Stomach smooth muscle (tissue), 2 donors: ENCODE results near the gene SNX33.

ENCODE experiments used
- H3K27ac ChIP-seq: one replicate; pipeline ENCODE4 v1.7.0; 2013; ENCODE audit warnings: mild to moderate bottlenecking, low read length, inconsistent platforms
- H3K27me3 ChIP-seq, 2 donors: one replicate each; pipeline ENCODE4 v1.7.0; 2013; ENCODE audit warnings: low read length in 2 of 2; ENCODE audit not compliant: insufficient read depth in 2 of 2, control insufficient read depth in 1 of 2
- H3K36me3 ChIP-seq, 2 donors: one replicate each; pipeline ENCODE4 v1.7.0; 2013; ENCODE audit warnings: low read length in 2 of 2; ENCODE audit not compliant: control insufficient read depth in 2 of 2, insufficient read depth in 2 of 2
- H3K4me1 ChIP-seq: one replicate; pipeline ENCODE4 v1.7.0; 2013; ENCODE audit warnings: low read length; ENCODE audit not compliant: control insufficient read depth, insufficient read depth
- H3K4me3 ChIP-seq, 2 donors: one replicate each; pipeline ENCODE4 v1.7.0; 2013; ENCODE audit warnings: low read length in 2 of 2
- H3K9ac ChIP-seq, 2 donors: one replicate each; pipeline ENCODE4 v1.7.0; 2013; ENCODE audit warnings: low read length in 2 of 2, mild to moderate bottlenecking in 1 of 2
- H3K9me3 ChIP-seq, 2 donors: one replicate each; pipeline ENCODE4 v1.7.0; 2013; ENCODE audit warnings: low read length in 2 of 2; ENCODE audit not compliant: control insufficient read depth in 2 of 2
- donor health status: healthy.
- donor health status: Pancreatic carcinoma.

Gene SNX33

DNA sequence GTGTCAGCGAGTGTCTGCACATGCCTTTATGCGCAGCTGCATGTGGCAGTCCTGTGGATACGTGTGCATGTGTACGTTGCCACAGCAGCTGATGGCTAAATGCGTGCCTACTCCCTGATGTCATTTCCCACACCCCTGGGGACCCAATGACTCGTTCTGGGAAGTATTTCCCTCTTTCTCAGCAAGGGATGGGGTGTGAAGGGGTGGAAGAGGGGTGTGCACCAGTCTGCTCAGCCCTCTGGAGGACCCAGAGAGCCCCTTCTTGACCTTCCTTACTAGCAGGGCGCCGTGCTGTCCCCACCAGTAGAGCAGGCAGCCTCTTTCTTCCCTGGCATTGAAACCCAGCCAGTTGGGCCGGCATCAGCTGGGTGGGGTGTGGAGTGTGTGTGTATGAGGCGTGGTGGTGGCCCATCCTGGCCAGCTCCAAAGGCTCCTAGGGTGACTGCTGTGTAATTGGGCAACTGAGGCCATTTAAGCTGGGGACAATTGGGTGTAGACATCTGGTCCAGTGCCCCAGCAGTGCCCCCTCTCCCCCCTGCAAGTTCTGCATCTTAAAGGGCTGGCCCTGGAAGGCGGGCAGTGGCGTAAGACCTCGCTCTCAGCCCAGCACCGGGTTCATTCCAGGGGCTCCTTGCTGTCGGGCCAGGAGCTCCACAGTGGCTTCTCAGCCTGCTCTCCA is 19.2 kb downstream of the SNX33 start:
- Histone ChIP-seq H3K9me3 (no peaks in the 10 kb centered on the region), H3K27me3 (no peaks in the 10 kb centered on the region), H3K9ac (peak overlapping the region in 1 of 2 donors; percentile 36), H3K4me3 (no peak overlapping the region), H3K36me3 (peaks cover 0 to 3% of the 10 kb centered on the region in 2 donors), H3K27ac (peak overlapping the region; percentile 46), H3K4me1 (peaks cover 31% of the 10 kb centered on the region)

DNA sequence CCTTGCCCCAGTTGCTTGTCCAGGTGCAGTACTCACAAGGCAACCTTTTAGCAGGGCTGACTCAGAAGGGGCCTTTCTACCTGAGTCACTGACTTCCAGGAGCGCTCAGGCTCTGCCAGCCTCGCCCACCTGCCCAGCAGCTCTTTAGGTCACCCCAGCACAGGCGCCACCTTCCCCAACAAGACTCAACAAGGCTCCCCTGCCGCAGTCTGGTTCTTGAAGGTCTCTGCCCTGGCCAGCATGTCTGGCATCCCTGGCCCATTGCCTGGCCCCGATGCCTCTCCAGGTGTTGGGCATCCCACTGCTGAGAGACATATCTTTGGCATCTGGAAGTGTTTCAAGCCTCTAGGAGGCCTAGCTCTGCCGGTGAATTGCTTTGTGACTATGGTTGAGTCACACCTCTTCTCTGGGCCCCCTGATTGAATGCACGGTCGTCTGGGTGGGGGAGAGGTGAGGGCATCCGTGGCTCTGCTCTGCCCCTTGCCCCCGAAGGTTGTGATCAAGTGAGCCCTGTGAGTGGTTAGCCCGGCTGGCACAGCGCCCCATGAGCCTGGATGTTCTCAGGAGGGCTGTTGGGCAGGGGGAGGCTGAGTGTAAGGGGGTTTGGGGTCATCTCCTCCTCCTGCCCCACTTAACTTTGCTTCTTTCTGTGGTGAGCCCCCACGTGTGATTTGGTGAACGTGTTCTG is 21.6 kb downstream of the SNX33 start:
- Histone ChIP-seq H3K27ac (no peak overlapping the region), H3K9me3 (no peaks in the 10 kb centered on the region), H3K9ac (no peak overlapping the region), H3K4me1 (peaks cover 48% of the 10 kb centered on the region), H3K4me3 (no peak overlapping the region), H3K27me3 (no peaks in the 10 kb centered on the region), H3K36me3 (no peaks in the 10 kb centered on the region)

DNA sequence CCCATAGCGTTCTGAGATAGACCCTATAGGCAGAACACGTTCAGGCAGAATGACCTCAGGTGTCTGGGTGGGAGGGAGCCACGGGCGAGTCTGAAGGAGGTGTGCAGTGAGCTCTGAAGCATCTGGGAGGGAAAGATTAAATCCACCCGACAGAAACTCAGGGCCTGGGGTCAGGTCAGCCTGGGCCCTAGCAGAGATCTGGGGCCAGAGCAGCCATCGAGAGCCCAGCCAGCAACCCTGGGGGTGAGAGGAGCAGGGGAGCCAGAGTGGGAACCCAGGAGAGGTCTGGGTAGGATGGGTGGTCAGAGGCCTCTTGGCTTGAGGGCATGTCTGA is 22.1 kb downstream of the SNX33 start:
- no peaks in the 10 kb centered on the region for H3K27me3 ChIP-seq
- no peak overlapping the region for H3K27ac ChIP-seq
- H3K4me1 ChIP-seq, result peaks cover 52% of the 10 kb centered on the region
- H3K36me3 ChIP-seq, result no peaks in the 10 kb centered on the region
- H3K9me3 ChIP-seq, result no peaks in the 10 kb centered on the region
- H3K4me3 ChIP-seq, result no peak overlapping the region
- no peak overlapping the region for H3K9ac ChIP-seq

DNA sequence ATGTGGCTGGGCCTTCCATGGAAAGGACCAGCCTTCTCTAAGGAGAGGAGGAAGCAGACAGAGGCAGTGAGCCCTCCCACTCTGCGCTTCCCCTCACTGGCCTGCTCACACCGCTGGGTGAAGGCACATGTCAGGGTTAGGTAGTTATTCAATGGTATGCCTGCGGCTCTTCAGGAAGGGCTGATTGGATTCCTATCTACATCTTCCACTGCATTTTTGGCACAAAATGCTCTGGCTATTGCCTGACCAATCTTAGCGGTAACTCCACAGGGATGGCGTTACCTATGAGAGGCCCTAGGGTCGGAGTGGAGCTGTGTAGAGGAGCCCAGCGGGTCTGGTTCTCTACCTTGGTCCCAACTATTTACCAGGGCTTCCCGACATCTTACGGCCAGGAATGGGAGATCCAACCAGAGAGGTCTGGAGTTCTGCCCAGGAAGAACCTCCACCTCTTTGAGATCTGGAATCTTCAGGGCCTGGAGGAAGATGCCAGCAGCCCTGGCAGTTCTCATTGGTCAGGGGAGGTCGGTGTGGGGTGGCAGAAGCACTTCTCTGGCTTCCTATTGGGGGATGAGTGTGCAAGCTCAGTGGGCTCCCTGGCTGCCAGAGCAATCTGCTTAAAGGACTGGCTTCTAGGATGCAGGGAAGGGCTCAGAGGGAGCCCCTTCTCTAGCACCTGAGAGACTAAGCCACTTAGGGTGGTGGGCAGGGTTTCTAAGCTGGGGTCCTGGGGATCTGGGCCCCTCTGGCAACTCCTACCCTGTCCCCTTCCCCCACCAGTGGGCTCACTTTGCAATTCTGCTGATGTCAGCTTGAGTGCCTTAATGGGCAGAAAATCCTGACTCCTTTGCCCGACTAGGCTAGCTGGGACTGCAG is 24.3 kb downstream of the SNX33 start:
- H3K27me3 ChIP-seq, result no peaks in the 10 kb centered on the region
- H3K4me1 ChIP-seq, result peaks cover 52% of the 10 kb centered on the region
- peaks cover 8 to 12% of the 10 kb centered on the region in 2 donors for H3K36me3 ChIP-seq
- peak overlapping the region; percentile 88 for H3K27ac ChIP-seq
- peak overlapping the region in 1 of 2 donors; percentile 60 for H3K4me3 ChIP-seq
- no peaks in the 10 kb centered on the region for H3K9me3 ChIP-seq
- H3K9ac ChIP-seq, result peak overlapping the region in 1 of 2 donors; percentile 29

DNA sequence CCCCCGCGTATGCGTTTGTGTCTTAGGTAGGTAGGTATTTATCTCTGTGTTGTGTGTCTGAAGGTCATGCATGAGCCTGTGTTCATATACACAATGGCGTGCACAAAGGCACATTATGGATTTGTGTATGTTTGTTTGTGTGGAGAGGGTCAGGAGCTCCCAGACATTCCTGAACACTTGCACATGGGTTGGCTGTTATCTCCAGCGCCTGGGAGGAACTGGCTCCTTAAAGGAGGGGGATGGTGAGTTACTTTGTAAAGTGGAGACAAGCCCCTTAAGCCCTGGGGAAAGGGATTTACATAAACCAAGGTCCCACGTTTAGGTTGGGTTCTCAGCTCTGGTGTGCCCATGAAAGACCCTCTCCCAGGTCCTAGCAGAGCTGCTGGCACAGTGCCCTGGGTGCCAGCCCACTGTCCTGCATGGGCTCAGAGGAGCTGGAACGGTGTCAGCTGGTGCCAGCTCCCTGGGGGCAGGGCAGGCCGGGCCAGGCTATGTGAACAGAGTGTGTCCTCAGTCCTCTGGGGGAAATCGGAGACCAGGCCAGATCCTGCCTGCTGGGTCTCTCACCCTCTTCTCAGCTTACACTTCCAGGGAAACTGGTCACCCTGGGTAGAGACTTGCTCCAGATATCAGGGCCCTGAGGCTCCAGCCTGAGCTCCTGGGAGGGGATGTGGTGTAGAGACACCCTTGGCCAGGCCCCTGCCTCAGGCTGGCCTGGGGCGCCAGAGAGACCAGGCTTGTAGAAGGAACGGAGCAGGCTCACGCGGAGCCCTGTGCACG is 25.1 kb downstream of the SNX33 start:
- peaks cover 13 to 15% of the 10 kb centered on the region in 2 donors for H3K36me3 ChIP-seq
- H3K27ac ChIP-seq, result peak overlapping the region; percentile 88
- H3K9ac ChIP-seq, result peak overlapping the region; percentile 35 to 58
- H3K4me3 ChIP-seq, result peak overlapping the region in 1 of 2 donors; percentile 60
- H3K9me3 ChIP-seq, result no peaks in the 10 kb centered on the region
- H3K4me1 ChIP-seq, result peaks cover 43% of the 10 kb centered on the region
- H3K27me3 ChIP-seq, result no peaks in the 10 kb centered on the region

DNA sequence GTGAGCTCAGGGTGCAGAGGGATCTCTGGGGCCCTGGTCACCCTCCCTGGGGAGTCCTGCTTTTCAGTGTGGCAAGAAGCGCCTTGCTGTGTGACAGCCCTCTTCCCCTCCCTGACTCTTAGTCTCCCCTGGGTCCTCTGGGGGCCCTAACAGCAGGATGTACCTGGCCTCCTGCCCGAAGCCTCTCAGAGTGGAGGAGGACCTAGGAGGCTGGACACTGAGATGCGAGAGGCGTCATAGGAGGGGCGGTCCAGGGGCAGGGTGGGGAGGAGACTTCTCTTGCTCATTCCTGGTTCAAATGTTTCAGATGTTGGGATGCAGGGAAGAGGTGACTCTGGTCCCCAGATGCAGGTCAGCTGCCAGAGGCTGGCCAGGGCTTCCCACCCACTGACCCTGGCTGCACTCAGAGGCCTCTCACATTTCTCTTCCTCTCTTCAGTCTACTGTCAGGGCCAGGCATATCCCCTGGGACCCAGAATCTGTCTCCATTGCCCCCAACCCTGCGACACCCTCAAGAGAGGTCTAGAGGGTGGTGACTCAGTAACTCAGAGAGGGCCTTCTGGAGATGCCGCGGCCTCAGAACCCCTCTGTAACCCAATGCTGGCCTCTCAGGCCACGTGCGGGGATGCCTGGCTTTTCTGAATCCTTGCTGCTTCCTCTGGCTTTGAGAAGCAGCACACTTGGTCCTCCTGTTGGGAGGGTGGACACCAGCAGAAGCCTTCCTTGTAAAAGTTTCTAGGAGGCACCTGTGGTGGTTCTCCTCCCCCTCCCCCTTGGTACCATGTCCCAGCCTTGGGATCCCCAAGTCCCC is 25.9 kb downstream of the SNX33 start:
- Histone ChIP-seq H3K4me1 (peaks cover 43% of the 10 kb centered on the region), H3K27ac (peak overlapping the region; percentile 88), H3K27me3 (no peaks in the 10 kb centered on the region), H3K4me3 (peak overlapping the region in 1 of 2 donors; percentile 60), H3K9ac (peak overlapping the region; percentile 35 to 58), H3K9me3 (no peaks in the 10 kb centered on the region), H3K36me3 (peaks cover 16 to 17% of the 10 kb centered on the region in 2 donors)

DNA sequence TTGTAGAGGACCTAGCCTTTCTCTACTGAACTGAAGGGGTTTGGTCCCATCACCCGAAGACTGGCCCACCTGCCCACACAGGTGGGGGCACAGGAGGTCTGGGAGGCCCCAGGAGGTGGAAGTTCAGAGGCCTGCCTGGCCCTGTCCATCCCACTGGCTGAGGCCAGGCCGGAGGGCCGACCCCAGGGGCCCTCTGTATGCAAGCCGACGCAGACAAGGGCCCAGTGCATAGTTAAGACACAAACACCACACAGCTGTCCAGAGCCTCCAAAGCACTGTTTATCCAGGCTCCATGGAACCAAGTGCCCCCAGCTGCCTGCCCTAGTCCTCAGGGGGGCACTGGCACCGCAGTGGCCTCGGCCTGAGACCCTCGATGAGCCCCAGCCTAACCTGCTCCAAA is 26.7 kb downstream of the SNX33 start:
- peaks cover 48% of the 10 kb centered on the region for H3K4me1 ChIP-seq
- H3K27me3 ChIP-seq, result no peaks in the 10 kb centered on the region
- H3K9me3 ChIP-seq, result no peaks in the 10 kb centered on the region
- no peak overlapping the region for H3K9ac ChIP-seq
- H3K4me3 ChIP-seq, result no peak overlapping the region
- H3K27ac ChIP-seq, result peak overlapping the region; percentile 88
- peaks cover 19 to 24% of the 10 kb centered on the region in 2 donors for H3K36me3 ChIP-seq

DNA sequence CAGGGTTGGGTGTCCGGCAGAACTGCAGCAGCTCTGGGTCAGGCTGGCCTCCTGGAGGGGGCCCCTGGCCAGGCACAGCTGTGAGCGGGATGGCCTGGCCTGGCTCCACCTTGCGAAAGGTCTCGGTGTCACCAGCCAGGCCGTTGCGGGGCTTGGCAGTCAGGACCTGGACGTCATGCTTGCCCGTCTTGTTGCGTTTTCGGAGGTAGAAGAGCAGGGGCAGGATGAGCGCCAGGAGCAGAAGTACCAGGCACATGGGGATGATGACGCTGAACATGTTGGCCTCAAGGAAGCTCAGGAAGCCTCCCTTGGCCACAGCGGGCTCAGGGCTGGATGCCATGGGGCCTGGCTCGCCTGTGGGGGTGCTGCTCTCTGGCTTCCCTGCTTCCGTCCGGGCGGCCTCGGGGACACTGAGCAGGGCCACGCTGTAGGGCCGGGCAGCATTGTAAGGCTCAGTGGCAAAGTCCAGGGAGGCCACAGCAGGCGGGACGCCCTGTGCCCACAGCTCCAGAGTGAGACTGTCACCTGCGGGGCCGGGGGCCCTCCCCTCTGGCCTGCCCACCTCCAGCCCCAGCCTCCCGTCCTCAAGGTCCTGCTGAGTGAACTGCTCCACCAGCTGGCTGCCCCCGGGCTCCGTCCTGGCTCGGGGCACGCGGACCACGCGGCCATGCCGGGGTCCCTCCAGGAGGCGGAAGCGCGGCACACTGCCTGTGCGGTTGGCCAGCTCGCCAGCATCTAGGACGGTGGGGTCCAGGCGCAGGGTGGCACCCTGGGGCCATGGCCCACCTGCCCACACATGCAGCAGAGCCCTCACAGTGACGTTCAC is 28.1 kb downstream of the SNX33 start:
- no peaks in the 10 kb centered on the region for H3K27me3 ChIP-seq
- H3K36me3 ChIP-seq, result peaks cover 27 to 36% of the 10 kb centered on the region in 2 donors
- H3K27ac ChIP-seq, result no peak overlapping the region

DNA sequence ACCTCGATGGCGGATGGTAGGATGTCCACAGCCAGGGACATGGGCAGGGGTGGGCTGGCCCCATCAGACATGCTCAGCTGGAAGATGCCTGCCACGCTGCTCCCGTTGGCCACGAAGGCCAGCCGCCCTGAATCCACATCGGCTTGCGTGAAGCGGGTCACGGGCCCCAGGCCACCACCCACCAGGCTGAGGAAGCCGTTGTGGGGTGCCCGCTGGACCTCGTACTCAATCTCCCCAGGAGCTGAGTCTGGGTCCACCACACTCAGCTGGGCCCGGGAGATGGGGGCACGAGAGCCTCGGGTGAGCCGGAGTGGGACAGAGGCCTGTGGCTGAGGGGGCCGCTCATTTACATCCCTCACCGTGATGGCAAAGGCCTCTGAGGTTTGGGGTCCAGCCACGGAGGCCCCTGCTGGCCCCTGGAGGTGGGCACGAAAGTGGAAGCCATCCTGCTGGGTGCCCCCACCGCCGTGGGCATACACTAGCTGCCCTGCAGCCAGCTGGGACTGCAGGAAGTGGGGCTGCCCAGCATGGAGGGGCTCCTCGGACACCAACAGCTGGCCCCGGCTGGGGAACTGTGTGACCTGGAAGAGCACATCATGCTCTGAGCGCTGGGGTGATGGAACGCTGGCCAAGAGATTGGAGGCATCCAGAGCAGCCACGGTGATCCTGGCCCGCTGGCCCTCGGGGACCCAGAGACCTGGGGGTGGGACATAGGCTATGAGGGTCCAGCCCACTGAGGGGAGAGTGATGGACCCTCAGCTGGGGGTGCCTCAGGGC is 29.2 kb downstream of the SNX33 start:
- Histone ChIP-seq H3K9me3 (no peaks in the 10 kb centered on the region), H3K27ac (no peak overlapping the region), H3K36me3 (peaks cover 30 to 47% of the 10 kb centered on the region in 2 donors), H3K9ac (no peak overlapping the region), H3K4me3 (no peak overlapping the region), H3K4me1 (peaks cover 39% of the 10 kb centered on the region), H3K27me3 (no peaks in the 10 kb centered on the region)

More for the DNA sequence above, 28.1 kb downstream of the SNX33 start:
- no peak overlapping the region for H3K9ac ChIP-seq
- no peaks in the 10 kb centered on the region for H3K9me3 ChIP-seq
- H3K4me1 ChIP-seq, result peaks cover 43% of the 10 kb centered on the region
- no peak overlapping the region for H3K4me3 ChIP-seq
